Adrenal gland (tissue), 12 donors: ENCODE measurements around the gene PCDHB9. TPM values are rescaled to one million over a fixed set of nuclear protein-coding genes. Genes with fewer than 3 reads are reported as not detected.
"Not testable (repeated sequence)": the region's sequence is repeated elsewhere in the genome, so short reads cannot be mapped to it uniquely, and the experiment has no call there.

Experiments used
- DNase-seq, 7 donors: peaks; one replicate each; pipeline ENCODE4 v3.0.0-alpha.2; 2019 to 2020
- H3K27ac ChIP-seq, 5 donors: fragments of 200-600 bp; sonication (generic) in 4 of 5; 1 replicate in 3 of 5; 2 replicates in 2 of 5; pipeline versions ENCODE4 v1.5.1 to v1.8.0; 2016 to 2020; ENCODE audit warnings: mild to moderate bottlenecking in 1 of 5
- H3K27me3 ChIP-seq: fragments of 200-600 bp; 2 replicates; pipeline ENCODE4 v1.8.0; 2021
- H3K36me3 ChIP-seq, 2 donors: fragments of 200-600 bp; replicated peaks in 1 of 2; 1 replicate in 1 of 2; 2 replicates in 1 of 2; pipeline versions ENCODE4 v1.5.1 to v1.8.0; 2018 to 2022
- H3K4me1 ChIP-seq, 2 donors: fragments of 200-600 bp; replicated peaks in 1 of 2; 1 replicate in 1 of 2; 2 replicates in 1 of 2; pipeline versions ENCODE4 v1.5.1 to v1.8.0; 2018 to 2021
- H3K4me3 ChIP-seq, 4 donors: fragments of 200-600 bp; sonication (generic) in 3 of 4; one replicate each; pipeline ENCODE4 v1.5.1; 2016 to 2018
- H3K9me3 ChIP-seq, 3 donors: fragments of 200-600 bp; sonication (generic) in 1 of 3; replicated peaks in 1 of 3; 1 replicate in 2 of 3; 2 replicates in 1 of 3; pipeline versions ENCODE4 v1.5.1 to v1.8.0; 2016 to 2021
- POLR2A ChIP-seq, 2 donors: fragments of 450-650 bp; IDR thresholded peaks; one replicate each; pipeline ENCODE4 v1.6.1; 2017; ENCODE audit warnings: antibody characterized with exemption in 2 of 2, mild to moderate bottlenecking in 2 of 2, moderate library complexity in 1 of 2
- WGBS, 4 donors: extraction: QIAGEN DNeasy Blood & Tissue Kit in 2 of 4; methylation state at CpG; one replicate each; pipeline versions ENCODE4 v1.1.5 to v1.1.7; 2013 to 2017; 5-methylcytosine and 5-hydroxymethylcytosine counted together
- intact Hi-C, 2 donors: fragments of 100-400 bp; cut with DNase I; formaldehyde crosslinking; loops; one replicate each; pipeline versions ENCODE4 v1.14.1 to v1.15.0; 2022 to 2023
- polyA plus RNA-seq, 3 donors: library from polyadenylated mRNA; stranded (reverse); fragments of 200-250 nt in 2 of 3; fragments of 350-450 nt in 1 of 3; fragmentation: Illumina TruSeq in 1 of 3; extraction: RNeasy Lipid Tissue Mini Kit (QIAGEN cat#74804) in 1 of 3; gene quantifications; one replicate each; pipeline ENCODE4 v1.2.3, GENCODE V29; 2013 to 2014
- total RNA-seq, 9 donors: library from RNA; depleted of rRNA in 4 of 9; stranded (reverse); fragments of >200 nt in 4 of 9; fragments of 120-200 nt in 1 of 9; fragmentation: NEBNext Ultra II Directional in 1 of 9; extraction: Animal tissue kit (Norgen Biotek cat#: 25700) in 1 of 9; gene quantifications; one replicate each; pipeline versions ENCODE4 v1.1.0 to v1.2.4, GENCODE V29; 2013 to 2023
- TF ChIP-seq, protein P1 (sequence below), 6 experiments: fragments of 450-650 bp in 4 of 6; fragments of 200-600 bp in 2 of 6; sonication (generic) in 1 of 6; IDR thresholded peaks; 1 replicate in 5 of 6; 2 replicates in 1 of 6; pipeline versions ENCODE4 v1.5.1 to v1.8.0; 2016 to 2021; ENCODE audit warnings: antibody characterized with exemption in 6 of 6, mild to moderate bottlenecking in 2 of 6, moderate library complexity in 1 of 6
- donor health status: healthy with polysubstance abuse.
- donor health status: Bipolar disorder and iron deficiency.
- donor health status: DM: yes; HTN: yes; CAD: no.
- donor health status: DM: no; HTN: no; CAD: no.
- donor health status: DM: no; HTN: no; CAD: no.
- donor health status: DM: yes; HTN: yes; CAD: no.

Gene PCDHB9
- total and polyA plus RNA-seq, 12 donors, result 0.27 to 2.2 (median 0.66) TPM

- Histone ChIP-seq H3K27me3 (no peaks in the 10 kb centered on the region), H3K27ac (no peak within 1 kb of the TSS), H3K36me3 (no peaks in the 10 kb centered on the region), H3K4me1 (no peaks in the 10 kb centered on the region), H3K4me3 (no peak within 1 kb of the TSS), H3K9me3 (peaks cover 0 to 14% (median 2%) of the 10 kb centered on the region in 3 donors)
- peak in 1 of 7 donors; percentile 4 for DNase-seq
- 5 to 14% (median 10%) methylated on average over 10 of the region's 10 CpGs for WGBS, 4 donors
- intact Hi-C loops, result no loop called here
- TF ChIP-seq POLR2A (IDR thresholded peaks at IDR 0.05), result no peak
- TF ChIP-seq, protein P1, sequence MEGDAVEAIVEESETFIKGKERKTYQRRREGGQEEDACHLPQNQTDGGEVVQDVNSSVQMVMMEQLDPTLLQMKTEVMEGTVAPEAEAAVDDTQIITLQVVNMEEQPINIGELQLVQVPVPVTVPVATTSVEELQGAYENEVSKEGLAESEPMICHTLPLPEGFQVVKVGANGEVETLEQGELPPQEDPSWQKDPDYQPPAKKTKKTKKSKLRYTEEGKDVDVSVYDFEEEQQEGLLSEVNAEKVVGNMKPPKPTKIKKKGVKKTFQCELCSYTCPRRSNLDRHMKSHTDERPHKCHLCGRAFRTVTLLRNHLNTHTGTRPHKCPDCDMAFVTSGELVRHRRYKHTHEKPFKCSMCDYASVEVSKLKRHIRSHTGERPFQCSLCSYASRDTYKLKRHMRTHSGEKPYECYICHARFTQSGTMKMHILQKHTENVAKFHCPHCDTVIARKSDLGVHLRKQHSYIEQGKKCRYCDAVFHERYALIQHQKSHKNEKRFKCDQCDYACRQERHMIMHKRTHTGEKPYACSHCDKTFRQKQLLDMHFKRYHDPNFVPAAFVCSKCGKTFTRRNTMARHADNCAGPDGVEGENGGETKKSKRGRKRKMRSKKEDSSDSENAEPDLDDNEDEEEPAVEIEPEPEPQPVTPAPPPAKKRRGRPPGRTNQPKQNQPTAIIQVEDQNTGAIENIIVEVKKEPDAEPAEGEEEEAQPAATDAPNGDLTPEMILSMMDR (IDR thresholded peaks at IDR 0.05), result peak in 5 of 6 experiments; percentile 8 to 29 (median 13)
Measured at GRCh38 chr5:141192110-141192725, 5.3 kb downstream of the PCDHB9 start, which contains the start of gene PCDHB10. Gene PCDHB10, plus strand, starts transcription at chr5:141192353. Its CDS starts 200 bp downstream, at chr5:141192553.

DNA sequence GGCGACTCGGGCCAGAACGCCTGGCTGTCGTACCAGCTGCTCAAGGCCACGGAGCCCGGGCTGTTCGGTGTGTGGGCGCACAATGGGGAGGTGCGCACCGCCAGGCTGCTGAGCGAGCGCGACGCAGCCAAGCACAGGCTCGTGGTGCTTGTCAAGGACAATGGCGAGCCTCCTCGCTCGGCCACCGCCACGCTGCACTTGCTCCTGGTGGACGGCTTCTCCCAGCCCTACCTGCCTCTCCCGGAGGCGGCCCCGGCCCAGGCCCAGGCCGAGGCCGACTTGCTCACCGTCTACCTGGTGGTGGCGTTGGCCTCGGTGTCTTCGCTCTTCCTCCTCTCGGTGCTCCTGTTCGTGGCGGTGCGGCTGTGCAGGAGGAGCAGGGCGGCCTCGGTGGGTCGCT is 7.4 kb downstream of the PCDHB9 start:
- 17 to 21% methylated on average over 25 to 27 of the region's 37 CpGs; no CpG with 5 or more reads in 2 of the 4 donors for WGBS, 4 donors
- H3K27ac ChIP-seq, intact Hi-C loops, H3K4me1 ChIP-seq, H3K36me3 ChIP-seq, DNase-seq, H3K27me3 ChIP-seq, H3K4me3 ChIP-seq: not testable (repeated sequence)
- H3K9me3 ChIP-seq, result peaks cover 0 to 14% (median 6%) of the 10 kb centered on the region in 3 donors

DNA sequence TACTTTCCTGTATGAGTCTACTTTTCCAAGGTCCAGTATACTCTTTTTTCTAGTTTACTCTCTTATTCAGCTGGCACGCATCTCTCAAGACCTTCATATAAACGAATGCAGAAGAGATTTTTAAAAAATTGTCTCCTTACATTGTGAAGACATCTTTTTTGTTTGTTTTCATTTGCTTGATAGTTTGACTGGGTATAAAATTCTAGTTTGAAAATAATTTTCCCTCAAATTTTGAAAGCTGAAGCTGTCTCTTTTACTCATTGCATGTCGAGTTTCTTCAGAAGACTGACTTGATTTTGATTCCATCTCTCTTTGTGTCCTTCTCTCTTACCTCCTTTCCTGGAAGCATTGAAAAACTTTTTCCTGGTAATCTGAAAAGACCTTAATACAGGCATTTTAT is 9.4 kb downstream of the PCDHB9 start:
- H3K4me3 ChIP-seq, result no peak overlapping the region
- no peaks in the 10 kb centered on the region for H3K27me3 ChIP-seq
- intact Hi-C loops, result no loop called here
- no peak for DNase-seq
- no peak for TF ChIP-seq POLR2A (IDR thresholded peaks at IDR 0.05)
- TF ChIP-seq, protein P1 (IDR thresholded peaks at IDR 0.05), result no peak
- H3K9me3 ChIP-seq, result peaks cover 0 to 8% (median 6%) of the 10 kb centered on the region in 3 donors
- H3K4me1 ChIP-seq, result no peaks in the 10 kb centered on the region
- H3K36me3 ChIP-seq, result no peaks in the 10 kb centered on the region
- no peak overlapping the region for H3K27ac ChIP-seq
- 31 to 59% (median 40%) methylated on average over 3 of the region's 3 CpGs for WGBS, 4 donors

DNA sequence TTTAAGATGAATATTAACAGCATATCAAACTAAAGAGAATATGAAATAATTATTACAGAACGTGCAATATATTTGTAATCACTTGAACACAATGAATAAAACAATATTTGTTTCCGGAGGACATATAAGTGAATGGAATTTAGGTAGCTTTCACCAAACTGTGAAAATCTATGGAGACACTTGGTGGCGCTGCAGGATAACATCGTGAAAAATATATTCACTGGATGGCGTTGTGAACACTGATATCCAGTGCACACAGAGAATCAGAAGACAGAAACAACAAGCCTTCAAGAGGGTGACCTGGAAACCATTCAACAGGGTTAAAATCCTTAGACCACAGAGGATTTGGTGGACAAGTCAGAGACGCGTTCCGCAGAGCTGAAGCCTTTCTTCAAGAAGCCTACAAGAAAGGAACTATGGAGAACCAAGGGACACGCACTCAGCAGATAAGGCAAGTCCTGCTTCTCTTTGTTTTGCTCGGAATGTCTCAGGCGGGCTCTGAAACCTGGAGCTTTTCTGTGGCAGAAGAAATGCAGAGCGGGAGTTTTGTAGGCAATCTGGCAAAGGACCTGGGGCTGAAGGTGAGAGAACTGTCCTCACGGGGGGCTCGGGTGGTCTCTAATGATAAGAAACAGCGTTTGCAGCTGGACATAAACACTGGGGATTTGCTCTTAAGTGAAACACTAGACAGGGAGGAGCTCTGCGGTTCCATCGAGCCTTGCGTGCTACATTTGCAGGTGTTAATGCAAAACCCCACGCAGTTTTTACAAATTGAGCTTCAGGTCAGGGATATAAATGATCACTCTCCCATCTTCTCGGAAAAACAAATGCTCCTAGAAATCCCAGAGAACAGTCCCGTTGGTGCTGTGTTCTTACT is 12.6 kb downstream of the PCDHB9 start, which contains the start of gene PCDHB11:
Gene PCDHB11, plus strand, starts transcription at position 269 of the 877 bp plus-strand sequence. Its CDS starts 148 bp downstream, at position 417.
- no peak for TF ChIP-seq POLR2A (IDR thresholded peaks at IDR 0.05)
- TF ChIP-seq, protein P1 (IDR thresholded peaks at IDR 0.05), result peak in 1 of 6 experiments; percentile 13
- DNase-seq, result peak in 1 of 7 donors; percentile 3
- H3K9me3 ChIP-seq, result peaks cover 0 to 6% (median 6%) of the 10 kb centered on the region in 3 donors
- no peaks in the 10 kb centered on the region for H3K27me3 ChIP-seq
- intact Hi-C loops, result no loop called here
- no peak within 1 kb of the TSS for H3K27ac ChIP-seq
- no peaks in the 10 kb centered on the region for H3K36me3 ChIP-seq
- 25 to 47% (median 40%) methylated on average over 21 of the region's 21 CpGs for WGBS, 4 donors
- H3K4me3 ChIP-seq, result no peak within 1 kb of the TSS
- H3K4me1 ChIP-seq, result no peaks in the 10 kb centered on the region

- H3K9me3 ChIP-seq, H3K4me1 ChIP-seq, H3K4me3 ChIP-seq, H3K27ac ChIP-seq, H3K36me3 ChIP-seq, H3K27me3 ChIP-seq, DNase-seq, intact Hi-C loops: not testable (repeated sequence)
- WGBS, 4 donors, result 20 to 40% (median 30%) methylated on average over 1 to 25 of the region's 38 CpGs
Measured at GRCh38 chr5:141201126-141201525, 14.2 kb downstream of the PCDHB9 start.

GRCh38 chr5:141201646-141202045 is 14.7 kb downstream of the PCDHB9 start:
- H3K27me3 ChIP-seq, DNase-seq, H3K36me3 ChIP-seq, H3K4me1 ChIP-seq, H3K9me3 ChIP-seq, intact Hi-C loops, H3K27ac ChIP-seq, H3K4me3 ChIP-seq: not testable (repeated sequence)
- 24 to 36% (median 27%) methylated on average over 21 to 32 of the region's 35 CpGs for WGBS, 4 donors
